H1 (cell line): ENCODE data around the gene PRODH. TPM values are rescaled to one million over a fixed set of nuclear protein-coding genes. Genes with fewer than 3 reads are reported as not detected.

Experiments
- CTCF ChIA-PET: fragments of 300-600 bp; sonication (Branson Sonifier 250); formaldehyde crosslinking; loops from one replicate; lab custom pipeline; 2021; ENCODE audit not compliant: partially characterized antibody; lab: Charles Lee
- POLR2A ChIA-PET: fragments of 300-600 bp; sonication (Branson Sonifier 250); formaldehyde crosslinking; loops from one replicate; lab custom pipeline; 2021; ENCODE audit warnings: inconsistent platforms; ENCODE audit not compliant: partially characterized antibody; lab: Charles Lee
- DNase-seq, 2 experiments: peaks; one replicate each; pipeline versions ENCODE4 v3.0.0 to v3.0.0-alpha.2; 2010 to 2022; ENCODE audit warnings: low spot score in 2 of 2, low read depth in 1 of 2, mixed read lengths in 1 of 2
- FAIRE-seq: peaks from 2 replicates; lab custom pipeline; 2011; peaks lifted over from hg19 to GRCh38; lab: Jason Lieb, UNC
- H2AFZ ChIP-seq: 2 replicates; pipeline ENCODE4 v1.8.1; 2012; ENCODE audit warnings: low read length, inconsistent platforms
- H2AK5ac ChIP-seq: 2 replicates; pipeline ENCODE4 v1.6.1; 2013; ENCODE audit warnings: low read depth, low read length
- H2BK120ac ChIP-seq: replicated peaks from 2 replicates; pipeline ENCODE3; 2013; ENCODE audit warnings: low read depth, low read length, inconsistent platforms
- H2BK12ac ChIP-seq: 2 replicates; pipeline ENCODE4 v1.6.1; 2013; ENCODE audit warnings: low read depth, low read length
- H2BK15ac ChIP-seq: 2 replicates; pipeline ENCODE4 v1.6.1; 2013; ENCODE audit warnings: low read length
- H2BK20ac ChIP-seq: 2 replicates; pipeline ENCODE4 v1.6.1; 2013; ENCODE audit warnings: low read length
- H2BK5ac ChIP-seq: 2 replicates; pipeline ENCODE4 v1.6.1; 2013; ENCODE audit warnings: low read depth, low read length
- H3K14ac ChIP-seq: 2 replicates; pipeline ENCODE4 v1.6.1; 2013; ENCODE audit warnings: inconsistent platforms; ENCODE audit not compliant: insufficient read length
- H3K18ac ChIP-seq: 2 replicates; pipeline ENCODE4 v1.6.1; 2013; ENCODE audit warnings: low read length; ENCODE audit errors: extremely low read depth
- H3K23ac ChIP-seq: 2 replicates; pipeline ENCODE4 v1.6.1; 2013; ENCODE audit warnings: inconsistent platforms; ENCODE audit not compliant: insufficient read length
- H3K23me2 ChIP-seq: 2 replicates; pipeline ENCODE4 v1.6.1; 2013; ENCODE audit warnings: low read depth, low read length
- H3K27ac ChIP-seq: 2 replicates; pipeline ENCODE4 v1.6.1; 2011; ENCODE audit warnings: low read depth, low read length, inconsistent platforms
- H3K27me3 ChIP-seq, 4 experiments: replicated peaks in 1 of 4; 1 replicate in 1 of 4; 2 replicates in 3 of 4; pipeline versions ENCODE4 v1.6.1 to v1.8.1; 2011 to 2013; ENCODE audit warnings: low read length in 3 of 4, mild to moderate bottlenecking in 3 of 4, inconsistent platforms in 2 of 4, mixed read lengths in 2 of 4, moderate library complexity in 1 of 4; ENCODE audit not compliant: control insufficient read depth in 3 of 4, insufficient read depth in 3 of 4; ENCODE audit errors: extremely low read depth in 1 of 4
- H3K36me3 ChIP-seq, 4 experiments: 2 replicates each; pipeline versions ENCODE4 v1.6.1 to v1.8.1; 2011 to 2013; ENCODE audit warnings: mild to moderate bottlenecking in 4 of 4, low read length in 3 of 4, moderate library complexity in 2 of 4, control low read depth in 1 of 4, inconsistent platforms in 1 of 4; ENCODE audit not compliant: insufficient read depth in 4 of 4, control insufficient read depth in 2 of 4
- H3K4ac ChIP-seq: replicated peaks from 2 replicates; pipeline ENCODE3; 2013; ENCODE audit warnings: low read length, low read depth, mixed read lengths, inconsistent platforms; ENCODE audit not compliant: insufficient read length
- H3K4me1 ChIP-seq, 4 experiments: replicated peaks in 1 of 4; 1 replicate in 1 of 4; 2 replicates in 3 of 4; pipeline versions ENCODE4 v1.6.1 to v1.8.1; 2011 to 2013; ENCODE audit warnings: low read length in 3 of 4, inconsistent platforms in 2 of 4, mixed read lengths in 1 of 4; ENCODE audit not compliant: insufficient read depth in 4 of 4, control insufficient read depth in 3 of 4
- H3K4me2 ChIP-seq, 2 experiments: 2 replicates each; pipeline versions ENCODE4 v1.6.1 to v1.8.1; 2011 to 2013; ENCODE audit warnings: low read depth in 2 of 2, low read length in 2 of 2, control low read depth in 1 of 2, inconsistent platforms in 1 of 2, mild to moderate bottlenecking in 1 of 2; ENCODE audit not compliant: insufficient read depth in 1 of 2
- H3K4me3 ChIP-seq, 4 experiments: fragments of 200-600, 300-600 bp in 1 of 4; sonication (generic), shearing (Covaris generic), sonication (Bioruptor Twin) in 1 of 4; 2 replicates each; pipeline versions ENCODE4 v1.5.1 to v1.8.1; 2011 to 2016; ENCODE audit warnings: low read length in 4 of 4, low read depth in 3 of 4, control low read depth in 2 of 4, inconsistent platforms in 2 of 4, mild to moderate bottlenecking in 2 of 4, mixed read lengths in 1 of 4, moderate library complexity in 1 of 4; ENCODE audit not compliant: insufficient read depth in 2 of 4; ENCODE audit errors: extremely low read depth in 1 of 4
- H3K56ac ChIP-seq: replicated peaks from 2 replicates; pipeline ENCODE3; 2013; ENCODE audit warnings: low read depth, mild to moderate bottlenecking, mixed read lengths, low read length, inconsistent platforms; ENCODE audit not compliant: insufficient read length
- H3K79me1 ChIP-seq: 2 replicates; pipeline ENCODE4 v1.6.1; 2013; ENCODE audit warnings: low read depth, low read length, control low read depth
- H3K79me2 ChIP-seq, 2 experiments: 2 replicates each; pipeline versions ENCODE4 v1.6.1 to v1.8.1; 2012 to 2013; ENCODE audit warnings: low read length in 2 of 2, mild to moderate bottlenecking in 2 of 2, inconsistent platforms in 1 of 2; ENCODE audit not compliant: insufficient read depth in 2 of 2, control insufficient read depth in 1 of 2
- H3K9ac ChIP-seq, 4 experiments: replicated peaks in 1 of 4; 1 replicate in 1 of 4; 2 replicates in 3 of 4; pipeline versions ENCODE4 v1.6.1 to v1.8.1; 2011 to 2013; ENCODE audit warnings: low read depth in 3 of 4, low read length in 3 of 4, control low read depth in 2 of 4, mild to moderate bottlenecking in 2 of 4, moderate library complexity in 2 of 4, inconsistent platforms in 1 of 4; ENCODE audit errors: extremely low read depth in 1 of 4
- H3K9me3 ChIP-seq, 2 experiments: 2 replicates each; pipeline versions ENCODE4 v1.6.1 to v1.8.1; 2012 to 2013; ENCODE audit warnings: mild to moderate bottlenecking in 2 of 2, moderate library complexity in 2 of 2, control low read depth in 1 of 2, inconsistent platforms in 1 of 2, low read depth in 1 of 2, low read length in 1 of 2, mixed read lengths in 1 of 2; ENCODE audit not compliant: insufficient read depth in 2 of 2
- H4K20me1 ChIP-seq, 2 experiments: replicated peaks in 1 of 2; 2 replicates each; pipeline versions ENCODE3 to v1.8.1; 2011 to 2013; ENCODE audit warnings: inconsistent platforms in 2 of 2, low read length in 2 of 2, mild to moderate bottlenecking in 1 of 2; ENCODE audit not compliant: insufficient read depth in 2 of 2, control insufficient read depth in 1 of 2
- H4K5ac ChIP-seq: 2 replicates; pipeline ENCODE4 v1.6.1; 2013; ENCODE audit warnings: low read length, low read depth, mixed read lengths, inconsistent platforms; ENCODE audit not compliant: insufficient read length
- H4K8ac ChIP-seq: 2 replicates; pipeline ENCODE4 v1.8.0; 2013; ENCODE audit warnings: mild to moderate bottlenecking, moderate library complexity, low read length, inconsistent platforms; ENCODE audit not compliant: insufficient read depth; ENCODE audit errors: extremely low read depth
- H4K91ac ChIP-seq: replicated peaks from 2 replicates; pipeline ENCODE3; 2013; ENCODE audit warnings: low read length, mixed read lengths, inconsistent platforms; ENCODE audit not compliant: insufficient read length
- ATF3 ChIP-seq: IDR thresholded peaks from 2 replicates; pipeline ENCODE4 v1.6.1; 2011; ENCODE audit warnings: low read depth, mild to moderate bottlenecking, low read length; ENCODE audit not compliant: insufficient read depth
- CBX5 ChIP-seq: fragments of 300-800, 300-1000 bp; sonication (generic); IDR thresholded peaks from 2 replicates; pipeline ENCODE4 v1.7.1; 2016; ENCODE audit warnings: antibody characterized with exemption, low read length, low read depth
- CEBPB ChIP-seq: IDR thresholded peaks from 2 replicates; pipeline ENCODE4 v1.6.1; 2012; ENCODE audit warnings: low read depth, low read length
- CHD1 ChIP-seq: IDR thresholded peaks from 2 replicates; pipeline ENCODE4 v1.6.1; 2012; ENCODE audit warnings: low read depth, low read length, improper control_type of control experiment
- E2F6 ChIP-seq: IDR thresholded peaks from 2 replicates; pipeline ENCODE4 v1.6.1; 2012; ENCODE audit warnings: inconsistent platforms
- HDAC2 ChIP-seq, 2 experiments: fragments of 300-600 bp in 1 of 2; sonication (generic) in 1 of 2; IDR thresholded peaks; 2 replicates each; pipeline ENCODE4 v1.6.1; 2011 to 2012; ENCODE audit warnings: low read depth in 2 of 2, low read length in 2 of 2, mild to moderate bottlenecking in 2 of 2, moderate library complexity in 2 of 2, borderline replicate concordance in 1 of 2, inconsistent platforms in 1 of 2
- NANOG ChIP-seq: IDR thresholded peaks from 2 replicates; pipeline ENCODE4 v1.6.1; 2011; ENCODE audit warnings: low read length, low read depth, mild to moderate bottlenecking, inconsistent platforms; ENCODE audit not compliant: insufficient read depth, poor library complexity, severe bottlenecking
- NRF1 ChIP-seq: IDR thresholded peaks from 2 replicates; pipeline ENCODE4 v1.6.1; 2011; ENCODE audit warnings: mild to moderate bottlenecking, low read depth, low read length, improper control_type of control experiment
- POLR2AphosphoS5 ChIP-seq: IDR thresholded peaks from 2 replicates; pipeline ENCODE4 v1.6.1; 2011; ENCODE audit warnings: low read depth, low read length
- RFX5 ChIP-seq: IDR thresholded peaks from 2 replicates; pipeline ENCODE4 v1.6.1; 2011; ENCODE audit warnings: low read depth, low read length, improper control_type of control experiment, borderline replicate concordance
- SIRT6 ChIP-seq: IDR thresholded peaks from one replicate; pipeline ENCODE4 v1.7.1; 2012; ENCODE audit warnings: low read length, inconsistent platforms
- WGBS, 2 experiments: shearing (Covaris generic) in 1 of 2; methylation state at CpG; one replicate each; pipeline versions ENCODE4 v1.1.6 to v1.1.7; 2013 to 2015; ENCODE audit warnings: low lambda C conversion rate in 2 of 2, mixed read lengths in 2 of 2, inconsistent platforms in 1 of 2, low coverage in 1 of 2, missing lambda C conversion rate in 1 of 2; ENCODE audit not compliant: insufficient replicate concordance in 2 of 2, insufficient coverage in 1 of 2, insufficient read length in 1 of 2; ENCODE audit errors: extremely low coverage in 1 of 2, missing lambda C conversion rate in 1 of 2; 5-methylcytosine and 5-hydroxymethylcytosine counted together
- polyA plus RNA-seq, 7 experiments: library from polyadenylated mRNA; depleted of rRNA in 3 of 7; stranded (reverse) in 5 of 7; unstranded in 2 of 7; fragments of >200 nt in 5 of 7; fragments of 200-250 nt in 2 of 7; gene quantifications; 1 replicate in 5 of 7; 2 replicates in 1 of 7; 4 replicates in 1 of 7; pipeline versions ENCODE4 v1.2.1 to v1.2.3, GENCODE V29; 2011 to 2013; ENCODE audit warnings: missing spikeins in 2 of 7, mixed read lengths in 2 of 7
- total RNA-seq: library from RNA; stranded (reverse); fragmentation: NEBNext Ultra II Directional; extraction: Animal tissue kit (Norgen Biotek cat#: 25700); gene quantifications from 2 replicates; pipeline ENCODE4 v1.2.1, GENCODE V29; 2021

PRODH gene
- total and polyA plus RNA-seq, 2 of the 8 experiments (the other 6 are each of a cell fraction or from before 2014, with no cell fraction given): 27.6 to 45.6 TPM

DNA sequence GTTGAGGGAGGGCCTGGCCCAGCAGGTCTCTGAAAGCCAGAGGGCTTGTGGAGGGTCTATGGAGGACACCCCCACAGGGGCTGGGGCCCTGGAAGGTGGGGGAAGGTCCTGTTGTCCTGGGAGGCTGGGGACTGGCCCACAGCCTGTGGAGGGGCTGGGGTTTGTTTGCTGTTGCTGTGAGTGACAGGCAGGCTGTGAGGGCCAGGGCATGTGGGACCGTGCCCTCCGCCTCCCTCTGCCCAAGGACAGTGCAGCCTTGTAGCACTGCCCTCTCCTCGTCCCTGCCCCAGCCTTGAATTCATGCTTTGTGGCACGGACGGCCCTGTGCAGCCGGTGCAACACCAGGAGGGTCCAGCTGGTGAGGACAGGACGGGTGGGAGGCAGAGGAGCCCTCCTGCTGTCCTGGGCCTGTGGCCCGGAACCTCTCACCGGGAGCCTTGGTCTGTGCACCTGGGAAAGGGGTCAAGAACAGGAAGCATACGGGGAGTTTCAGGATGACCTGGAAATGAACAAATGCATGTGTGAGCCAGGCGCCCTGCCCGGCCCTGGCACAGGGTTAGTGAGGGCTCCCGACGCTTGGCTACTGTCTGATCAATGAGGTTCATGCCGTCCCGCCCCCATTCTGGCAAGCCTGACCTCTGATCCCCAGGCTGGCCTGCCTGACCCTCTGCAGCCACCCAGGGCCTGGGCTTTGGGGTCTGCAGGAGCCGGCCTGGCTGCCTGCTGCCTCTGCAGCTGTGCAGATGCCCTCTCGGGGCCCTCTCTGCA lies 37.4 kb upstream of the PRODH start:
- Histone ChIP-seq H4K20me1 (peaks cover 0 to 3% of the 10 kb centered on the region in 2 experiments), H4K91ac (no peak overlapping the region), H3K23ac (no peak overlapping the region), H2BK5ac (no peak overlapping the region), H3K27ac (no peak overlapping the region), H3K23me2 (peaks cover 6% of the 10 kb centered on the region; the same call in 1 of the 2 replicates), H3K9me3 (peaks cover 0 to 3% of the 10 kb centered on the region in 2 experiments; a peak in 1 of 4 replicates), H2BK15ac (no peak overlapping the region), H3K4ac (no peak overlapping the region), H3K79me2 (no peaks in the 10 kb centered on the region; a peak in 1 of 4 replicates), H2AK5ac (no peak overlapping the region), H3K4me1 (peaks cover 0 to 11% (median 7%) of the 10 kb centered on the region in 4 experiments; a peak in 6 of 7 replicates), H2BK12ac (no peak overlapping the region), H3K27me3 (no peaks in the 10 kb centered on the region), H3K4me2 (no peak overlapping the region), H3K18ac (no peak overlapping the region), H2BK120ac (no peak overlapping the region), H3K4me3 (no peak overlapping the region), H3K36me3 (no peaks in the 10 kb centered on the region), H4K8ac (no peak overlapping the region), H2AFZ (no peak overlapping the region), H3K9ac (no peak overlapping the region), H3K14ac (no peak overlapping the region), H3K79me1 (peaks cover 5% of the 10 kb centered on the region; the same call in 1 of the 2 replicates), H4K5ac (no peak overlapping the region), H3K56ac (no peak overlapping the region), H2BK20ac (no peak overlapping the region)
- WGBS, 2 experiments: 87% methylated on average over 13 of the region's 18 CpGs; no CpG with 5 or more reads in 1 of the 2 experiments
- CTCF ChIA-PET: no interaction called here
- POLR2A ChIA-PET: no interaction called here
- FAIRE-seq (no peak), DNase-seq (no peak)
- TF ChIP-seq SIRT6: no peak
- TF ChIP-seq NANOG: no peak
- TF ChIP-seq HDAC2 (IDR thresholded peaks at IDR 0.05; ENCODE audit: borderline replicate concordance in 1 of 2, low read depth in 2 of 2, low read length in 2 of 2): no peak
- TF ChIP-seq CBX5: no peak
- no peak for TF ChIP-seq CEBPB
- no peak for TF ChIP-seq CHD1
- TF ChIP-seq POLR2AphosphoS5: no peak
- no peak for TF ChIP-seq RFX5
- no peak for TF ChIP-seq E2F6
- TF ChIP-seq NRF1: no peak
- TF ChIP-seq ATF3: no peak
